LNCaP clone FGC (cell line): ENCODE measurements around the gene SIAH1.
A peak's percentile ranks its signal among the peaks of the same experiment; 100 is the strongest.

Experiments
- DNase-seq: peaks from one replicate; pipeline ENCODE4 v3.0.0-alpha.2; 2011; ENCODE audit warnings: low read depth
- H3K4me3 ChIP-seq: 2 replicates; pipeline ENCODE4 v1.5.1; 2011; ENCODE audit warnings: mild to moderate bottlenecking, low read depth, low read length, control low read depth
- TF ChIP-seq, protein P1 (sequence below): IDR thresholded peaks from 2 replicates; pipeline ENCODE4 v1.5.1; 2012; ENCODE audit warnings: mild to moderate bottlenecking; ENCODE audit not compliant: control insufficient read depth, insufficient read depth; ENCODE audit errors: extremely low read depth

Gene SIAH1

DNA sequence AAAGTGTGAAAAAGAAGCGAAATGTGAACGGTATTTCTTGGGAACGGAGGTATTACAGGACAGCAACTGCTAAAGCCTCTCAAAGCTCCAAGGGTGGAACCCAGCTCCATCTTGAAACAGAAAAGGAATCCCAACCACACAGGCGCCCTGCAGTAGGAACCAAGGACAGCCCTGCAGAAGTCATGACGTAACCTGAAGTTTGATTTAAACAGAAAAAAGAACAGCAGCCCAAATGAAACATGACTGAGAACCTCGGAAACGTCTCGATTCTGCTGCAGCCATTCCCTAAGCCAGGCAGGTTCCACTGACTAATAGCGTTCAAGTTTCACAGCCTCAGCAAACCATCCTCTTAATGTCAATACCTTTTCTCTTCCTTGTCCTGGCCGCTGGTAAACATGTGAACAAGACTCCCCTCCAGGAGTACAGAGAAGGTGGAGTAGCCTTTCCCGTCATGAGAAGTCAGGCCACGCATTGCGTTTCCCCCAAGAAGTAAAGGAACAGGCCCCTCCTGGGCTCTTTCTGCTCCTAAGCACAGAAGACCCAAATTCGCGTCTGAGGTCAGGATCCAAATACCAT is 20.1 kb downstream of the SIAH1 start:
- peak overlapping the region; percentile 62 for H3K4me3 ChIP-seq
- TF ChIP-seq, protein P1, sequence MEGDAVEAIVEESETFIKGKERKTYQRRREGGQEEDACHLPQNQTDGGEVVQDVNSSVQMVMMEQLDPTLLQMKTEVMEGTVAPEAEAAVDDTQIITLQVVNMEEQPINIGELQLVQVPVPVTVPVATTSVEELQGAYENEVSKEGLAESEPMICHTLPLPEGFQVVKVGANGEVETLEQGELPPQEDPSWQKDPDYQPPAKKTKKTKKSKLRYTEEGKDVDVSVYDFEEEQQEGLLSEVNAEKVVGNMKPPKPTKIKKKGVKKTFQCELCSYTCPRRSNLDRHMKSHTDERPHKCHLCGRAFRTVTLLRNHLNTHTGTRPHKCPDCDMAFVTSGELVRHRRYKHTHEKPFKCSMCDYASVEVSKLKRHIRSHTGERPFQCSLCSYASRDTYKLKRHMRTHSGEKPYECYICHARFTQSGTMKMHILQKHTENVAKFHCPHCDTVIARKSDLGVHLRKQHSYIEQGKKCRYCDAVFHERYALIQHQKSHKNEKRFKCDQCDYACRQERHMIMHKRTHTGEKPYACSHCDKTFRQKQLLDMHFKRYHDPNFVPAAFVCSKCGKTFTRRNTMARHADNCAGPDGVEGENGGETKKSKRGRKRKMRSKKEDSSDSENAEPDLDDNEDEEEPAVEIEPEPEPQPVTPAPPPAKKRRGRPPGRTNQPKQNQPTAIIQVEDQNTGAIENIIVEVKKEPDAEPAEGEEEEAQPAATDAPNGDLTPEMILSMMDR, result no peak
- peak; percentile 39 for DNase-seq

DNA sequence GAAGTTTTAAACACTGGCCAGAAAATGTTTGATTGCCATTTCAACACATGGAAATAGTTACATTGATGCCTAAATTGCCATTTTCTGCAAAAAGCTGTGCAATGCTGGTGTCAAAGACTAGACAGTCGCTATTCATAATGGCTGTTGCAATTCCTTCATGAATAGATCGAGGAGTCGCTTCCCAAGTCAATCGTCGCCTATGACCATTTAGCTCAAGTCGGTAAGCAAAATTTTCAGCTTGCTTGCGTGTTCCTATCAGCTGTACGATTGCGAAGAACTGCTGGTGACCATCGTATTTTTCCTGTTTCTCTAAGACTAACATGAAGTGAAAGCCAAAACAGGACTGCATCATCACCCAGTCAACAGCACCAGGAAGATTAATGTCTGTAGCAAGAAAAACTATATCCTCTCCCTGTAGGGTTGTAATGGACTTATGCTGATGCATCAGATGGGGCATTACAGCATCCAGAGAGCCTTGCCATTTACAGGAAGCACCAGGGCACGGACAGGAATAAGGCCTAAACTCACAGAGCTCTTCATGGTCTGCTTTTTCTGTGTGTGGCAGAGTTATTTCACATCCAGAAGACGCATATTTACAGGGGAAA is 23.6 kb downstream of the SIAH1 start:
- TF ChIP-seq, protein P1, result no peak
- no peak overlapping the region for H3K4me3 ChIP-seq
- DNase-seq, result no peak

DNA sequence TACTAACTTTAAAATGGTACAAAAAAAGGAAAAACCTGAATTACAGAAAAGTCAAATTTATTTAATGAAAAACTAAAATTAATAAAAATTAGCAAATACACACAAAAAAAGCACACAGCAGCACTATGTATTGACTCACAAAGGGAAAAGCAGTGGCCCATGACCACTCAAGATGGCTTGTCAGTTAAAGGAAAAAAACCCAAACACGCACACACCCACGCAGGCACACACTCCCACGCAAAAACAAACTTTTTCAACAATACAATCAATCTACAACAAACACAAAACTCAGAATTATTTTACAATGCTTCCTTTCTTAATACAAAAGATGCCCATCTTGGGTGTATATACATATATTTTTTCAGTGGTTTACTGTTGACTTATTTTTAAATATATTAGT is 24.2 kb downstream of the SIAH1 start:
- H3K4me3 ChIP-seq, result no peak overlapping the region
- TF ChIP-seq, protein P1, result no peak
- no peak for DNase-seq

DNA sequence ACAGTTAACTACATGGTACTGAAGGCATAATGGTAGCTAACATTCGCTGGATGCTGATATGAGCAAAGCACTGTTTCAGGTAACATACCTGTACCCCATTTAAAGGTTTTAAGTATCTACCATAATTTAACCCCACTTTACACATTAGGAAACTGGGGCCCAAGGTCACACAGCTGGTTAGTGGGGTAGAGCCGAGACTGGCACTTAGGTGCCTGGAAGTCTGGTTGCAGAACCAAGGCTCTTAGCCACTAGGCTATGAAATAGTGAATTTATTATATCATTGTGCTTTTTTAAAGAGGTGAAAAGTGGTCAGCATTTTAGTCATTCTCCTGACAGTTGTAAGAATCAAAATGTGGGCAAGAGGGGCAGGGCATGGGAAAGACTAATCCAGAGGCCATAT is 25.2 kb downstream of the SIAH1 start:
- DNase-seq, result no peak
- no peak overlapping the region for H3K4me3 ChIP-seq
- TF ChIP-seq, protein P1, result no peak

DNA sequence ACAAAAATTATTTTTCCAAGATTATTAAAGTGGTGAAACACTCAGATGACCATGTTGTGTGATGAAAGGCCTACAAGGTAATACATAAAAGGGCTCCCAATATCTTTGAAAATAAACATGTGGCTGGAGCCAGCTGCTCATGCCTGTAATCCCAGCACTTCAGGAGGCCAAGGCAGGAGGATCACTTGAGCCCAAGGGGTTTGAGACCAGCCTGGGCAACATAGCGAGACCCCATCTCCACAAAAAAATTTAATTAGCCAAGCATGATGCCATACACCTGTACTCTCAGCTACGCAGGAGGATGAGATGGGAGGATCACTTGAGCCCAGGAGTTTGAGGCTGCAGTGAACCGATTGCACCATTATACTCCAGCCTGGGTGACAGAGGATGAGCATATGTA is 26.8 kb downstream of the SIAH1 start:
- H3K4me3 ChIP-seq, result no peak overlapping the region
- TF ChIP-seq, protein P1, result no peak
- DNase-seq, result no peak

DNA sequence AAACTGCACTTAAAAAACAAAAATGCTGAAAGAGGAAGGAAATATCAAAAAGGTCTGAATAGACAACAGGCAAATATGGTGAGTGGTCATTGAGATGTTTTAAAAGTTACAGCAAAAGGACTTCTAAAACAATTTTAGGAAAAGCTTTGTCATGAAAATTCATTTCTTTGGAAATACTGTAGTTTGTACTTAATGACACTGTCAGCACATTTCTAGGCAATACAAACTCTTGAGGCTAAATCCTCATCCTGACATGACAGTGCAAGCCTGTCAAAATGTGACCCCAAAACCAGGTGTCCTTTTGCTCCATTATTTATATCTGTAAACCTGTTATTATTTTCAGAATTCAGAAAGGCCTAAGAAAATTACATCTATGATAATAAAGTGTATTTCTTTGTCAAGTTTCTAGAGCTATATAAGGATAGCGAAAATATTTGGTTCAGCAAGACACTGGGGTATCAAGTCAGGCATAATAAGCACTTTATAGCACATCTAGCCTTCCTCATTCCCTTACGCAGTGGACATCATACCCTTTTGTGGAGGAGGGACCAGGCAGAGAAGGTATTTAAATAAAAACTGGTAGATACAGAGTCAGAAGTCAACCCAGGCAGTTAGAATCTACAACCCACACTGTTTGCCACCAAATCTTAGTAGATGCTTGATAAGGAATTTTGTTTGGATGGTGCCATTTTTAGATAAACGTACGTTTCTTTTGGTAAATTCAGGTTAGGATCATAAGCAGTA is 28.4 kb downstream of the SIAH1 start:
- no peak for DNase-seq
- H3K4me3 ChIP-seq, result no peak overlapping the region
- TF ChIP-seq, protein P1, result no peak
